Kidney (tissue), 14 donors: Measurements from ENCODE around the gene TRIAP1. TPM values are rescaled to one million over a fixed set of nuclear protein-coding genes. Genes with fewer than 3 reads are reported as not detected.

Experiments used
- DNase-seq, 5 donors: peaks; one replicate each; pipeline ENCODE4 v3.0.0-alpha.2; 2013 to 2020
- FAIRE-seq: peaks from 2 replicates; lab custom pipeline; 2012; peaks lifted over from hg19 to GRCh38; lab: Jason Lieb, UNC
- H3K27ac ChIP-seq, 2 donors: one replicate each; pipeline ENCODE4 v1.7.0; 2013; ENCODE audit warnings: low read depth in 2 of 2, low read length in 2 of 2, inconsistent platforms in 1 of 2
- H3K27me3 ChIP-seq: one replicate; pipeline ENCODE4 v1.7.1; 2013; ENCODE audit warnings: low read length, inconsistent platforms; ENCODE audit not compliant: control insufficient read depth, insufficient read depth
- H3K36me3 ChIP-seq, 3 donors: one replicate each; pipeline versions ENCODE4 v1.7.0 to v1.7.1; 2013; ENCODE audit warnings: low read length in 3 of 3, control low read depth in 1 of 3, inconsistent platforms in 1 of 3; ENCODE audit not compliant: insufficient read depth in 3 of 3, control insufficient read depth in 2 of 3
- H3K4me1 ChIP-seq, 3 donors: one replicate each; pipeline versions ENCODE4 v1.7.0 to v1.7.1; 2013; ENCODE audit warnings: low read length in 3 of 3, inconsistent platforms in 1 of 3, low read depth in 1 of 3; ENCODE audit not compliant: control insufficient read depth in 2 of 3, insufficient read depth in 2 of 3
- H3K4me3 ChIP-seq, 3 donors: one replicate each; pipeline versions ENCODE4 v1.7.0 to v1.8.1; 2013; ENCODE audit warnings: low read length in 3 of 3, control low read depth in 1 of 3, inconsistent platforms in 1 of 3
- H3K9ac ChIP-seq, 3 donors: one replicate each; pipeline versions ENCODE4 v1.7.0 to v1.7.1; 2013; ENCODE audit warnings: low read length in 3 of 3, control low read depth in 1 of 3, inconsistent platforms in 1 of 3
- H3K9me3 ChIP-seq, 3 donors: one replicate each; pipeline versions ENCODE4 v1.7.0 to v1.7.1; 2013; ENCODE audit warnings: low read length in 3 of 3, control low read depth in 1 of 3, inconsistent platforms in 1 of 3; ENCODE audit not compliant: control insufficient read depth in 2 of 3, insufficient read depth in 1 of 3
- CTCF ChIP-seq: IDR thresholded peaks from 3 replicates; pipeline ENCODE4 v1.5.1; 2012; ENCODE audit warnings: mild to moderate bottlenecking, moderate library complexity, borderline replicate concordance; ENCODE audit not compliant: insufficient read depth; ENCODE audit errors: extremely low read depth
- intact Hi-C: fragments of 100-400 bp; cut with DNase I; formaldehyde crosslinking; loops from one replicate; pipeline ENCODE4 v1.11.1; 2022
- polyA plus RNA-seq: library from polyadenylated mRNA; stranded (reverse); fragments of 350-450 nt; fragmentation: Illumina TruSeq; extraction: RNeasy Lipid Tissue Mini Kit (QIAGEN cat#74804); gene quantifications from one replicate; pipeline ENCODE4 v1.2.3, GENCODE V29; 2014; ENCODE audit warnings: low read depth, low replicate concordance; ENCODE audit not compliant: insufficient read depth
- total RNA-seq: library from RNA; stranded (reverse); fragmentation: NEBNext Ultra II Directional; extraction: Animal tissue kit (Norgen Biotek cat#: 25700); gene quantifications from one replicate; pipeline ENCODE4 v1.2.1, GENCODE V29; 2021
- donor health status: control.
- donor health status: control.
- donor health status: control.
- donor health status: control.
- donor health status: control.
- donor health status: DM: yes; HTN: yes; CAD: no.
- donor health status: Normal renal cell carcinoma (clear cell type).

Gene TRIAP1
- total and polyA plus RNA-seq, 2 donors from 2014 or later, result 15.6 to 28.2 TPM

- FAIRE-seq (no peak), DNase-seq (no peak)
- no peak for TF ChIP-seq CTCF
- Histone ChIP-seq H3K27me3 (no peaks in the 10 kb centered on the region), H3K4me3 (no peak overlapping the region), H3K9ac (no peak overlapping the region), H3K36me3 (no peaks in the 10 kb centered on the region), H3K9me3 (no peaks in the 10 kb centered on the region), H3K27ac (no peak overlapping the region), H3K4me1 (no peaks in the 10 kb centered on the region)
- intact Hi-C loops, result loop anchor here (10.0 kb wide), 1 partner anchor 64 kb away; the partner anchor contains the start of gene MSI1
These were observed 17.5 kb downstream of the TRIAP1 start for GRCh38 chr12:120428597-120429229.

- TF ChIP-seq CTCF, result no peak
- Histone ChIP-seq H3K36me3 (no peaks in the 10 kb centered on the region), H3K9me3 (no peaks in the 10 kb centered on the region), H3K9ac (no peak overlapping the region), H3K27ac (no peak overlapping the region), H3K4me3 (no peak overlapping the region), H3K27me3 (no peaks in the 10 kb centered on the region), H3K4me1 (no peaks in the 10 kb centered on the region)
- no peak for FAIRE-seq
- intact Hi-C loops, result loop anchor here (10.0 kb wide), 1 partner anchor 61 kb away; the partner anchor contains the start of gene MSI1
- no peak for DNase-seq
These were observed 20.4 kb downstream of the TRIAP1 start for GRCh38 chr12:120425797-120426196.

- FAIRE-seq, result no peak
- intact Hi-C loops, result loop anchor here (10.0 kb wide), 1 partner anchor 58 kb away; the partner anchor contains the start of gene MSI1
These were observed 23.2 kb downstream of the TRIAP1 start for GRCh38 chr12:120422892-120423456.

More at GRCh38 chr12:120422892-120423456, 23.2 kb downstream of the TRIAP1 start:
- no peaks in the 10 kb centered on the region for H3K27me3 ChIP-seq
- H3K9me3 ChIP-seq, result no peaks in the 10 kb centered on the region
- no peaks in the 10 kb centered on the region for H3K36me3 ChIP-seq
- no peak overlapping the region for H3K9ac ChIP-seq
- H3K4me1 ChIP-seq, result no peaks in the 10 kb centered on the region
- no peak for DNase-seq
- no peak for TF ChIP-seq CTCF
- H3K4me3 ChIP-seq, result no peak overlapping the region
- no peak overlapping the region for H3K27ac ChIP-seq
